D341Med (cell line): ENCODE measurements around the gene GARS1.

ENCODE experiments used
- DNase-seq: peaks from one replicate; pipeline ENCODE4 v3.0.0; 2012; ENCODE audit warnings: low spot score

GARS1 gene

GRCh38 chr7:30657131-30657530, 62.5 kb downstream of the GARS1 start:
- no peak for DNase-seq

- DNase-seq = no peak
These were observed 63.9 kb downstream of the GARS1 start for GRCh38 chr7:30658479-30659074.

- no peak for DNase-seq
These were observed 64.6 kb downstream of the GARS1 start for GRCh38 chr7:30659312-30659711.

- no peak for DNase-seq
These were observed 65.9 kb downstream of the GARS1 start for GRCh38 chr7:30660331-30661255.

DNA sequence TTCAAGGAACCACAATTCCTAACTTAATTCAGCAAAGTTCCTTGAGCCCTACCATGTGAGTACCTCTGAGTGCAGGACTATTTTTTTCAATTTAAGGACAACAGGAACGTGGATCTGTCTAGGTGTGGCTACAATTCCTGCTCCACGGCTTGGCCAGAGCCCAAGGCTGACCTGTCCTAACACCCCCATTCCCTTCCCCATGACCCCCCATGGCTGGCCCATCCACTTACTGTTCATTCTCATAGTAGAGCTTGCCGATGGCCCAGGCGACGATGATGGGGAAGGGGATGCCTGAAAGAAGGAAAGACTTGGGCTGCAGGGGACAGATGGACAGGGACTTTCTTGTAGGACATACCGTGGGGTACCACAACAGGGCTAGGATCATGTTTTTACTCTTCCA, 67.2 kb downstream of the GARS1 start:
- no peak for DNase-seq

GRCh38 chr7:30662431-30662939, 67.8 kb downstream of the GARS1 start:
- no peak for DNase-seq

- no peak for DNase-seq
These were observed 68.7 kb downstream of the GARS1 start for GRCh38 chr7:30663414-30663813.

GRCh38 chr7:30664184-30664885, 69.7 kb downstream of the GARS1 start:
- no peak for DNase-seq

- DNase-seq = no peak
These were observed 70.4 kb downstream of the GARS1 start for GRCh38 chr7:30665043-30665442.

- DNase-seq = no peak
These were observed 70.8 kb downstream of the GARS1 start for GRCh38 chr7:30665449-30665848.

GRCh38 chr7:30667172-30667571, 72.5 kb downstream of the GARS1 start:
- DNase-seq = no peak

GRCh38 chr7:30668102-30668501, 73.4 kb downstream of the GARS1 start:
- no peak for DNase-seq

DNA sequence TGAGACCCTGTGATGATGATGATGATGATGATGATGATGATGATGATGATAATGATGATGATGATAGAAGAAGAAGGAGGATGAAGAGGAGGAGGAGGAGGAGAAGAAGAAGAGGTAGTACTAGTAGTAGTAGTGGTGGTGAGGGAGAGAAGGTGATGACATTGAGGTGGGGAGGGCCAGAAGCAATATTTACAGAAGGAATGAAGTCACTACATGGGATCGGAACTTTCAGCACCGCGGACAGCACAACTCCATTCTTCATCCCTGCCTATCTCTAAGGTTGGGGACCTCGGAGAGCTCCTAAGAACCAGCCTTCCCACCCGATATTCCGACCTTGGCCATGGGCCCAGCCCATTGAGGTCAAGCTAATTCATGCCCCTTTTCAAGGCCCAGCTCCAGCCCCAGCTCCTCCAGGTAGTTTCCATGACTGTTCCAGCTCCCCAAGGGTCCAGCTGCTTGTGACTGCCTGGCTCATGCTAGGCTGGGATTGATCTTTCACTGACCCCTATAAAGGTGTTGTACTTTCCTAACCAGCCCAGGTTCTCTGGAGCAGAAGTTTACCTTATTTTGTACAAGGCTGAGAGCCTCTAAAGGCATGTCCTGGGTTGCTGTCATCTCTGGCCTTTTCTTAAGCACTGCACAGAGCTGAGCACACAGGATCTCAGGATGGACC, 77.3 kb downstream of the GARS1 start:
- DNase-seq = no peak

DNA sequence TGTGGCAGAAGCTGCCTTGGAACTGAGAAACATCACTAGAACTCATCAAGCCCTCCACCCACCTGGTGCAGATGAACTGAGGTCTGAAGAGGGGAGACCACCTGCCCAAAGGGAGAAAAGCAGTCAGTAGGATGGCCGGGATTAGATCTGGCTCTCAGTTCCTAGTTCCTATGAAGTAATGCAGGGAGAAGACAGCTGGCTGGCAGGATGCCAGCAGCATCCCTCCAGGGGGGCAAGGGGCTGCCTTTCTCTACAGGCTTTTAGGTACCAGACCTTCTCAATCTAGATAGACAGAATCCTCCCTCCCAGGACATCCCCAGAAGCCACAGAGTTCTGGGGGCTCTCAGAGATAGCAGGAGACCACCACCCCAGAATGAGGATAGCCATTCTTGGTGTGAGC, 79.7 kb downstream of the GARS1 start:
- DNase-seq = no peak

- no peak for DNase-seq
These were observed 80.2 kb downstream of the GARS1 start for GRCh38 chr7:30674876-30675275.

GRCh38 chr7:30678805-30679204, 84.1 kb downstream of the GARS1 start:
- no peak for DNase-seq

- DNase-seq = no peak
These were observed 85.0 kb downstream of the GARS1 start for GRCh38 chr7:30679664-30680063.

DNA sequence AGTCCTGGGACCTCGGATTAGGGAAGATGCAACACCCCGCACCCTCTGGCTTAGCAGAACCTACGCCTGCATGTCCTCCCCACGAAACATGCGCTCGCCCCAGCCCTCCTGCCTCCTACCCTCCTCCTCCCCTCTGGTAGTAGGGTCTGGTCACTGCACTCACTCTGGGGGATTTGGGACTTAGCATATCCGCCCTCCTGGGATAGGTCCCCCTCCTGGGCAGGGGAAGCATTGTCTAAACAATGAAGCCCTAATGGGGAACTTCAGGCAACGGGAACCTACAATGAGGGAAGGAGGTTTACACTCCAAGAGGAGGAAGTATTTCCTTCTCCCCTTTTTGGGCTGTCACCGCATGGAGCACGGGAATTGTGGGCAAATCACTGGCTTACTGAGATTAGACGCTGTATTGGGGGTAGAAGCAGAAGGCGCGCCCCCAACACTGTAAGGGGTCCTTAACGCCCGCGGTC, 86.7 kb downstream of the GARS1 start:
- DNase-seq = no peak

GRCh38 chr7:30681815-30682211, 87.1 kb downstream of the GARS1 start:
- DNase-seq = no peak

- DNase-seq = peak; percentile 85
These were observed 87.8 kb downstream of the GARS1 start, which contains the start of gene CRHR2 for GRCh38 chr7:30682212-30683083. CRHR2 (minus strand) TSS chr7:30682456; CDS start chr7:30682280, 176 bp downstream.

DNA sequence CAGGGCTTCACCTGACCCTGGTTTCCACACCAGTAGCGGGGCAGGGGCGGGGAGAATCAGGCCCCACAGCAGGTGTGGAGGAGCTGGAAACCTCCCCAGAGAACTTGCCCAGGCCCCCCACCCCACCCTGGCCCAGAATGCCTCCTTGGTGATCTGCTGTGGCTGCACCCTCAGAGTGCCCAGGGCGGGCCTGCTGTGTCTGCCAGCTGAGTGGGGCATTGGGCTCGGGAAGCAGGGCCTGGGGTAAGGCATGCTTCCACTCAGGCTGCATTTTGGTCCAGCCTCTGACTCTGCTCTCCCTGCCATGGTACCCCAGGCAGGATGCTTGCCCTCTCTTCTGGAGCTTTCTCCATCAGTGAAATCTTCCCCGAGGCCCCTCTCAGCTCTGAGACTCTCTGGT, 88.6 kb downstream of the GARS1 start:
- DNase-seq = no peak
